ENCODE results near the gene PODN. TPM values are rescaled to one million over a fixed set of nuclear protein-coding genes. Genes with fewer than 3 reads are reported as not detected.

Gene PODN
- total RNA-seq, 1 experiment from 2014 or later, result 0.17 TPM

DNA sequence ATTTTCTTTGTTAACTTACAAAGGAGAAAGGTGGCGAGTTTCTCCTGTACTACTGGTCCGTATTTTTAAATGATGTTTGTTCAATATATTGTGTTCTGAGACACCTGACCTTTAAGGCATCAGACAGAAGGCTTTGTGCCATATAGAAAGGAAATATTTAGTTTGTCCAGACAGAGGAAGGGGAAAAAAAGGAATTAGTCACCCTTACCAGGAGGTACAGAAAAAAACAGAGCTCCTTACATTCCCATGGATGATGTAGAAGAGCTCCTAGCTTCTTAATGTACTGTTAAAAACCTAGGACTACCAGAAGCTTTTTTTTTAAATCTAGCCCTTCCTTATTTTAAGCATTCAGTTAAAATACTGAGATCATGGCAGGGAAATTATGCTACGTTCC lies 12.4 kb upstream of the PODN start:
- no peaks in the 10 kb centered on the region for H3K79me1 ChIP-seq (ENCODE audit: insufficient read depth, low read depth, low read length, poor library complexity, severe bottlenecking)
- H2BK20ac ChIP-seq (ENCODE audit: low read depth, low read length, poor library complexity, severe bottlenecking), result no peak overlapping the region
- no peak overlapping the region for H3K4ac ChIP-seq (ENCODE audit: low read depth, low read length)
- H2BK5ac ChIP-seq (ENCODE audit: insufficient read length, low read length), result no peak overlapping the region
- TF ChIP-seq, protein P1, sequence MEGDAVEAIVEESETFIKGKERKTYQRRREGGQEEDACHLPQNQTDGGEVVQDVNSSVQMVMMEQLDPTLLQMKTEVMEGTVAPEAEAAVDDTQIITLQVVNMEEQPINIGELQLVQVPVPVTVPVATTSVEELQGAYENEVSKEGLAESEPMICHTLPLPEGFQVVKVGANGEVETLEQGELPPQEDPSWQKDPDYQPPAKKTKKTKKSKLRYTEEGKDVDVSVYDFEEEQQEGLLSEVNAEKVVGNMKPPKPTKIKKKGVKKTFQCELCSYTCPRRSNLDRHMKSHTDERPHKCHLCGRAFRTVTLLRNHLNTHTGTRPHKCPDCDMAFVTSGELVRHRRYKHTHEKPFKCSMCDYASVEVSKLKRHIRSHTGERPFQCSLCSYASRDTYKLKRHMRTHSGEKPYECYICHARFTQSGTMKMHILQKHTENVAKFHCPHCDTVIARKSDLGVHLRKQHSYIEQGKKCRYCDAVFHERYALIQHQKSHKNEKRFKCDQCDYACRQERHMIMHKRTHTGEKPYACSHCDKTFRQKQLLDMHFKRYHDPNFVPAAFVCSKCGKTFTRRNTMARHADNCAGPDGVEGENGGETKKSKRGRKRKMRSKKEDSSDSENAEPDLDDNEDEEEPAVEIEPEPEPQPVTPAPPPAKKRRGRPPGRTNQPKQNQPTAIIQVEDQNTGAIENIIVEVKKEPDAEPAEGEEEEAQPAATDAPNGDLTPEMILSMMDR (conservative IDR thresholded peaks at IDR 0.05), result no peak
- H3K18ac ChIP-seq (ENCODE audit: insufficient read length, low read depth, low read length), result no peak overlapping the region
- peak overlapping the region in 1 of 3 experiments; percentile 64; a peak in 1 of 7 replicates for H3K27ac Mint-ChIP-seq
- H2BK15ac ChIP-seq (ENCODE audit: low read depth, low read length), result no peak overlapping the region
- H3K56ac ChIP-seq (ENCODE audit: insufficient read length, low read depth, low read length), result no peak overlapping the region
- no peak overlapping the region for H3K23ac ChIP-seq (ENCODE audit: insufficient read length, low read depth, low read length)
- H3K79me2 ChIP-seq (ENCODE audit: insufficient read depth, low read length), result no peaks in the 10 kb centered on the region
- H4K20me1 ChIP-seq (ENCODE audit: control insufficient read depth, insufficient read depth, insufficient read length), result no peaks in the 10 kb centered on the region
- H2BK120ac ChIP-seq (ENCODE audit: low read depth, low read length, poor library complexity, severe bottlenecking), result no peak overlapping the region
- no peak overlapping the region for H3K14ac ChIP-seq (ENCODE audit: insufficient read depth, low read length)
- no peaks in the 10 kb centered on the region; a peak in 1 of 7 replicates for H3K36me3 Mint-ChIP-seq (ENCODE audit: insufficient read depth in 1 of 3, low read depth in 3 of 3)
- H3K23me2 ChIP-seq (ENCODE audit: insufficient read length, low read depth, low read length, poor library complexity, severe bottlenecking), result no peaks in the 10 kb centered on the region
- H2BK12ac ChIP-seq (ENCODE audit: insufficient read length, low read depth, low read length), result no peak overlapping the region
- no peak overlapping the region for H3K4me3 Mint-ChIP-seq
- no peaks in the 10 kb centered on the region for H3K27me3 Mint-ChIP-seq (ENCODE audit: low read depth)
- DNase-seq, result no peak
- H2AK5ac ChIP-seq (ENCODE audit: insufficient read length, low read length), result no peak overlapping the region
- H3K4me2 ChIP-seq (ENCODE audit: insufficient read depth, insufficient read length, low read length), result no peak overlapping the region
- no peak overlapping the region for H3K9ac ChIP-seq (ENCODE audit: extremely low read depth, insufficient read length, low read length)
- no peak overlapping the region for H4K8ac ChIP-seq (replicated peaks; ENCODE audit: insufficient read length, low read depth, low read length)
- H3K4me1 ChIP-seq (ENCODE audit: insufficient read depth, low read length), result peaks cover 4% of the 10 kb centered on the region
- no peak overlapping the region for H3T11ph ChIP-seq (ENCODE audit: low read length)
- H3K27me3 ChIP-seq (ENCODE audit: insufficient read depth, low read length), result no peaks in the 10 kb centered on the region
- no peaks in the 10 kb centered on the region for H3K9me3 Mint-ChIP-seq
- no peak overlapping the region for H4K91ac ChIP-seq (ENCODE audit: insufficient read length, low read depth, low read length)
- H4K5ac ChIP-seq (ENCODE audit: insufficient read length, low read depth, low read length), result no peak overlapping the region
- no peak overlapping the region for H2AFZ ChIP-seq (ENCODE audit: low read length)
- H3K27ac ChIP-seq (ENCODE audit: insufficient read length, low read depth, low read length), result no peak overlapping the region
- no peaks in the 10 kb centered on the region for H3K9me3 ChIP-seq (ENCODE audit: control insufficient read depth, low read depth, low read length)
- WGBS (ENCODE audit: extremely low coverage, insufficient read length, low lambda C conversion rate), result no CpG with 5 or more reads among the region's 3 CpGs
- H3K4me1 Mint-ChIP-seq, result peaks cover 27 to 39% of the 10 kb centered on the region in 2 experiments

Measured in H9 (cell line).